SK-N-MC (cell line): ENCODE data around the gene HS3ST4.
"Not testable (repeated sequence)": the region's sequence is repeated elsewhere in the genome, so short reads cannot be mapped to it uniquely, and the experiment has no call there.

ENCODE experiments used
- EZH2 ChIP-seq: fragments of 200-600 bp; sonication (generic); IDR thresholded peaks from one replicate; pipeline ENCODE4 v1.6.1; 2017; ENCODE audit warnings: antibody characterized with exemption
- FOXP2 ChIP-seq: optimal IDR thresholded peaks from 2 replicates; pipeline ENCODE3; 2011; ENCODE audit warnings: mild to moderate bottlenecking, moderate library complexity; ENCODE audit not compliant: insufficient read depth; ENCODE audit errors: extremely low read length, control extremely low read depth
- POLR2AphosphoS5 ChIP-seq: IDR thresholded peaks from 2 replicates; pipeline ENCODE4 v1.6.1; 2012; ENCODE audit warnings: mild to moderate bottlenecking, low read depth, low read length, borderline replicate concordance

DNA sequence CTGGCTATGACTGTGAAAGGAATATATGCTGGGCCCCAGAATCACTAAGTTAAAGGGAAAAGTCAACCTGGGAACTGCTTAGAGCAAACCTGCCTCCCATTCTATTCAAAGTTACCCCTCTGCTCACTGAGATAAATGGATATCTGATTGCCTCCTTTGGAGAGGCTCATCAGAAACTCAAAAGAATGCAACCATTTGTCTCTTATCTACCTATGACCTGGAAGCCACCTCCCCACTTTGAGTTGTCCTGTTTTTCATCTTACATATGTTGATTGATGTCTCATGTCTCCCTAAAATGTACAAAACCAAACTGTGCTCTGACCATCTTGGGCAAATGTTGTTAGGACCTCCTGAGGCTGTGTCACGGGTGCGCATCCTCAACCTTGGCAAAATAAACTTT lies 84.5 kb downstream of the HS3ST4 start:
- not testable (repeated sequence) for TF ChIP-seq EZH2, POLR2AphosphoS5, FOXP2
